A549 (cell line): ENCODE measurements around the gene NFIA.

Experiments used
- JUN ChIP-seq, 2 experiments: fragments of >200 bp; sonication (Bioruptor Twin); formaldehyde crosslinking; IDR thresholded peaks; 2 replicates in 1 of 2; 3 replicates in 1 of 2; pipeline ENCODE4 v1.6.1; 2016 to 2017
- JUNB ChIP-seq: fragments of >200 bp; sonication (Bioruptor Twin); formaldehyde crosslinking; IDR thresholded peaks from 2 replicates; pipeline ENCODE4 v1.6.1; 2016
- MYC ChIP-seq: IDR thresholded peaks from 2 replicates; pipeline ENCODE4 v1.6.1; 2012; ENCODE audit warnings: mild to moderate bottlenecking, inconsistent platforms, low read length, improper control_type of control experiment, borderline replicate concordance
- POLR2A ChIP-seq: IDR thresholded peaks from 2 replicates; pipeline ENCODE4 v1.6.1; 2012; ENCODE audit warnings: mild to moderate bottlenecking, low read length
- RAD21 ChIP-seq, 2 experiments: fragments of >200 bp in 1 of 2; sonication (Bioruptor Twin) in 1 of 2; formaldehyde crosslinking in 1 of 2; IDR thresholded peaks in 1 of 2; conservative IDR thresholded peaks in 1 of 2; 2 replicates in 1 of 2; 3 replicates in 1 of 2; pipeline ENCODE4 v1.6.1; 2012 to 2018; ENCODE audit warnings: inconsistent platforms in 1 of 2
- TF ChIP-seq, protein P1 (sequence below): fragments of >200 bp; sonication (Bioruptor Twin); formaldehyde crosslinking; IDR thresholded peaks from 3 replicates; pipeline ENCODE4 v1.5.1; 2016
- TF ChIP-seq, protein P2 (sequence below): fragments of 150-350 bp; IDR thresholded peaks from 2 replicates; pipeline ENCODE4 v1.6.1; 2014; ENCODE audit warnings: low read depth, mild to moderate bottlenecking, low read length

DNA sequence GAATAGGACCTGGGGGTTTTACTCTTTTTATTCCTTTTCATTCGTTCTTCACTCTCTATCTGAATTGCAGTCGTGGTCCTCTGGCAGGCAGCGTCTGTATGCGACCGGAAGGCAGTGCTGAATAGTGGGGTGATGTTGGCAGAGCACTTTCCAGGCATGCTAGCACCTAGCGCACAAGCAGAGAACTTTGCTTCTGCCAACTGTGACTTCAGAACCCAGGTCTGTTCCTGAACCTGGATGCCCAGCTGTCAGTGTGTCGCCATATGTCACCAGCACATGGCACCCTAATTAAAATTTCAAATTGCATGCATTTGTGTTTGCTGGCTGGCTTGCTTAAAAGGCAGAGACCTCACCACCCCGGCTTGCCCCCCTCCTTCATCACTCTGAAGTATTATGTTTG, 116.2 kb downstream of the NFIA start:
- TF ChIP-seq, protein P1, sequence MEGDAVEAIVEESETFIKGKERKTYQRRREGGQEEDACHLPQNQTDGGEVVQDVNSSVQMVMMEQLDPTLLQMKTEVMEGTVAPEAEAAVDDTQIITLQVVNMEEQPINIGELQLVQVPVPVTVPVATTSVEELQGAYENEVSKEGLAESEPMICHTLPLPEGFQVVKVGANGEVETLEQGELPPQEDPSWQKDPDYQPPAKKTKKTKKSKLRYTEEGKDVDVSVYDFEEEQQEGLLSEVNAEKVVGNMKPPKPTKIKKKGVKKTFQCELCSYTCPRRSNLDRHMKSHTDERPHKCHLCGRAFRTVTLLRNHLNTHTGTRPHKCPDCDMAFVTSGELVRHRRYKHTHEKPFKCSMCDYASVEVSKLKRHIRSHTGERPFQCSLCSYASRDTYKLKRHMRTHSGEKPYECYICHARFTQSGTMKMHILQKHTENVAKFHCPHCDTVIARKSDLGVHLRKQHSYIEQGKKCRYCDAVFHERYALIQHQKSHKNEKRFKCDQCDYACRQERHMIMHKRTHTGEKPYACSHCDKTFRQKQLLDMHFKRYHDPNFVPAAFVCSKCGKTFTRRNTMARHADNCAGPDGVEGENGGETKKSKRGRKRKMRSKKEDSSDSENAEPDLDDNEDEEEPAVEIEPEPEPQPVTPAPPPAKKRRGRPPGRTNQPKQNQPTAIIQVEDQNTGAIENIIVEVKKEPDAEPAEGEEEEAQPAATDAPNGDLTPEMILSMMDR = no peak
- TF ChIP-seq, protein P2, sequence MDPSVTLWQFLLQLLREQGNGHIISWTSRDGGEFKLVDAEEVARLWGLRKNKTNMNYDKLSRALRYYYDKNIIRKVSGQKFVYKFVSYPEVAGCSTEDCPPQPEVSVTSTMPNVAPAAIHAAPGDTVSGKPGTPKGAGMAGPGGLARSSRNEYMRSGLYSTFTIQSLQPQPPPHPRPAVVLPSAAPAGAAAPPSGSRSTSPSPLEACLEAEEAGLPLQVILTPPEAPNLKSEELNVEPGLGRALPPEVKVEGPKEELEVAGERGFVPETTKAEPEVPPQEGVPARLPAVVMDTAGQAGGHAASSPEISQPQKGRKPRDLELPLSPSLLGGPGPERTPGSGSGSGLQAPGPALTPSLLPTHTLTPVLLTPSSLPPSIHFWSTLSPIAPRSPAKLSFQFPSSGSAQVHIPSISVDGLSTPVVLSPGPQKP = no peak
- TF ChIP-seq MYC = no peak
- no peak for TF ChIP-seq JUNB
- TF ChIP-seq JUN (IDR thresholded peaks at IDR 0.05) = no peak
- TF ChIP-seq RAD21 (conservative IDR thresholded peaks at IDR 0.05 in 1 of 2, IDR thresholded peaks at IDR 0.05 in 1 of 2) = no peak
- TF ChIP-seq POLR2A = no peak
